Mesendoderm (in vitro differentiated cells): Measurements from ENCODE around the gene RAB20.

Experiments
- DNase-seq: peaks from one replicate; pipeline ENCODE4 v3.0.0; 2013
- H2AK5ac ChIP-seq: 2 replicates; pipeline ENCODE4 v1.6.1; 2013; ENCODE audit warnings: low read length, inconsistent platforms
- H2BK120ac ChIP-seq: 2 replicates; pipeline ENCODE4 v1.6.1; 2013; ENCODE audit warnings: low read depth, mild to moderate bottlenecking, low read length, moderate library complexity, mixed read lengths
- H2BK15ac ChIP-seq: replicated peaks from 2 replicates; pipeline ENCODE4 v1.6.1; 2013; ENCODE audit warnings: low read depth, mild to moderate bottlenecking, moderate library complexity
- H2BK5ac ChIP-seq: 2 replicates; pipeline ENCODE4 v1.6.1; 2013; ENCODE audit warnings: low read length, inconsistent platforms
- H3K18ac ChIP-seq: 2 replicates; pipeline ENCODE4 v1.6.1; 2013; ENCODE audit warnings: mild to moderate bottlenecking, low read length, mixed read lengths
- H3K23ac ChIP-seq: one replicate; pipeline ENCODE4 v1.6.1; 2013; ENCODE audit warnings: low read length
- H3K27ac ChIP-seq: 2 replicates; pipeline ENCODE4 v1.5.1; 2013; ENCODE audit warnings: low read depth, mild to moderate bottlenecking, inconsistent platforms, low read length, moderate library complexity
- H3K27me3 ChIP-seq: 2 replicates; pipeline ENCODE4 v1.6.1; 2013; ENCODE audit warnings: low read length, control low read depth, mild to moderate bottlenecking, inconsistent platforms; ENCODE audit not compliant: insufficient read depth, poor library complexity
- H3K36me3 ChIP-seq: 2 replicates; pipeline ENCODE4 v1.6.1; 2013; ENCODE audit warnings: low read length, inconsistent platforms; ENCODE audit not compliant: control insufficient read depth, insufficient read depth
- H3K4ac ChIP-seq: one replicate; pipeline ENCODE4 v1.6.1; 2013; ENCODE audit warnings: low read depth, mild to moderate bottlenecking, low read length, moderate library complexity
- H3K4me1 ChIP-seq: 2 replicates; pipeline ENCODE4 v1.6.1; 2013; ENCODE audit warnings: low read depth, low read length, inconsistent platforms; ENCODE audit not compliant: control insufficient read depth
- H3K4me2 ChIP-seq: 2 replicates; pipeline ENCODE4 v1.6.1; 2013; ENCODE audit warnings: low read length
- H3K4me3 ChIP-seq: 2 replicates; pipeline ENCODE4 v1.5.1; 2013; ENCODE audit warnings: mild to moderate bottlenecking, low read length
- H3K56ac ChIP-seq: one replicate; pipeline ENCODE4 v1.6.1; 2013; ENCODE audit warnings: low read length
- H3K79me1 ChIP-seq: 2 replicates; pipeline ENCODE4 v1.6.1; 2013; ENCODE audit warnings: low read length, inconsistent platforms
- H3K79me2 ChIP-seq: 2 replicates; pipeline ENCODE4 v1.6.1; 2013; ENCODE audit warnings: mild to moderate bottlenecking, low read length; ENCODE audit not compliant: control insufficient read depth, insufficient read depth
- H3K9ac ChIP-seq: 2 replicates; pipeline ENCODE4 v1.6.1; 2013; ENCODE audit warnings: low read length, inconsistent platforms
- H4K5ac ChIP-seq: one replicate; pipeline ENCODE4 v1.6.1; 2013; ENCODE audit warnings: low read length
- H4K8ac ChIP-seq: one replicate; pipeline ENCODE4 v1.6.1; 2013; ENCODE audit warnings: low read depth, mild to moderate bottlenecking, control low read depth, low read length, moderate library complexity
- WGBS: extraction: QIAGEN DNeasy Blood & Tissue Kit; methylation state at CpG from one replicate; pipeline ENCODE4 v1.1.7; 2013; ENCODE audit warnings: low lambda C conversion rate, missing lambda C conversion rate; ENCODE audit not compliant: insufficient coverage; ENCODE audit errors: extremely low coverage; 5-methylcytosine and 5-hydroxymethylcytosine counted together

RAB20 gene

DNA sequence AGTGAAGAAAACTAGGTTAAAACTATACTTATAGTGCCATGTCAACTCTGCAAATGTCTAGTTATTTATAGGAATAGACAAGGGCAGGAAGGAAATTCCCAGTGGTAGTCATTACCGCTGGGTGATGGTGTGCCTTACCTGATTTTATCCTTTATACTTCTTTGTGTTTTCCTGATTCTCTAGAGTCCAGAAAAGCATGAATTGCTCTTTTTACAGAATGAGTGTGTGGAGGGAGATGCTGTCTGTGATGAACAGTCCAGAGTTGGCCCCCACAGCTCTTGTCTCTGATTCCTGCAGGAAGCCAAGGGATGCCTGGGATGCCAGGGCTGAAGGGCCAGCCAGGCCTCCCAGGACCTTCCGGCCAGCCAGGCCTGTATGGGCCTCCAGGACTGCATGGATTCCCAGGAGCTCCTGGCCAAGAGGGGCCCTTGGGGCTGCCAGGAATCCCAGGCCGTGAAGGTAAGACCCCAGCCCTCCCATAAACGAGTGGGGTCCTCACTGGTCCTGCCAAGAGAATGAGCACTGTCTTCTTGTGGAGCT is 83.7 kb downstream of the RAB20 start:
- H3K79me1 ChIP-seq = no peaks in the 10 kb centered on the region
- no peak overlapping the region for H3K23ac ChIP-seq
- no peak overlapping the region for H3K4me3 ChIP-seq
- no peak overlapping the region for H2BK120ac ChIP-seq
- no peak overlapping the region for H3K9ac ChIP-seq
- no peak overlapping the region for H2BK15ac ChIP-seq
- H3K27me3 ChIP-seq = no peaks in the 10 kb centered on the region
- no peak overlapping the region for H4K5ac ChIP-seq
- DNase-seq = no peak
- peaks cover 2% of the 10 kb centered on the region for H3K4me1 ChIP-seq
- no peak overlapping the region for H4K8ac ChIP-seq
- H3K56ac ChIP-seq = no peak overlapping the region
- no peaks in the 10 kb centered on the region for H3K79me2 ChIP-seq
- H2BK5ac ChIP-seq = no peak overlapping the region
- H2AK5ac ChIP-seq = no peak overlapping the region
- no peak overlapping the region for H3K18ac ChIP-seq
- no peak overlapping the region for H3K4ac ChIP-seq
- WGBS = no CpG with 5 or more reads among the region's 4 CpGs
- H3K36me3 ChIP-seq = peaks cover 9% of the 10 kb centered on the region
- H3K4me2 ChIP-seq = no peak overlapping the region
- no peak overlapping the region for H3K27ac ChIP-seq

GRCh38 chr13:110476220-110476617 is 85.3 kb downstream of the RAB20 start:
- DNase-seq = no peak
- H4K5ac ChIP-seq = no peak overlapping the region
- H3K27ac ChIP-seq = no peak overlapping the region
- no peak overlapping the region for H4K8ac ChIP-seq
- H3K27me3 ChIP-seq = no peaks in the 10 kb centered on the region
- no peak overlapping the region for H3K4me2 ChIP-seq
- H2BK15ac ChIP-seq = no peak overlapping the region
- no peak overlapping the region for H3K4me3 ChIP-seq
- H3K56ac ChIP-seq = peak overlapping the region; percentile 22
- no peaks in the 10 kb centered on the region for H3K79me2 ChIP-seq
- no peak overlapping the region for H3K23ac ChIP-seq
- H3K79me1 ChIP-seq = no peaks in the 10 kb centered on the region
- H3K9ac ChIP-seq = no peak overlapping the region
- H3K36me3 ChIP-seq = peaks cover 8% of the 10 kb centered on the region
- no peak overlapping the region for H3K4ac ChIP-seq
- no peak overlapping the region for H2BK120ac ChIP-seq
- H3K18ac ChIP-seq = no peak overlapping the region
- H3K4me1 ChIP-seq = peaks cover 2% of the 10 kb centered on the region
- H2BK5ac ChIP-seq = no peak overlapping the region
- WGBS = no CpG with 5 or more reads among the region's 12 CpGs
- no peak overlapping the region for H2AK5ac ChIP-seq

DNA sequence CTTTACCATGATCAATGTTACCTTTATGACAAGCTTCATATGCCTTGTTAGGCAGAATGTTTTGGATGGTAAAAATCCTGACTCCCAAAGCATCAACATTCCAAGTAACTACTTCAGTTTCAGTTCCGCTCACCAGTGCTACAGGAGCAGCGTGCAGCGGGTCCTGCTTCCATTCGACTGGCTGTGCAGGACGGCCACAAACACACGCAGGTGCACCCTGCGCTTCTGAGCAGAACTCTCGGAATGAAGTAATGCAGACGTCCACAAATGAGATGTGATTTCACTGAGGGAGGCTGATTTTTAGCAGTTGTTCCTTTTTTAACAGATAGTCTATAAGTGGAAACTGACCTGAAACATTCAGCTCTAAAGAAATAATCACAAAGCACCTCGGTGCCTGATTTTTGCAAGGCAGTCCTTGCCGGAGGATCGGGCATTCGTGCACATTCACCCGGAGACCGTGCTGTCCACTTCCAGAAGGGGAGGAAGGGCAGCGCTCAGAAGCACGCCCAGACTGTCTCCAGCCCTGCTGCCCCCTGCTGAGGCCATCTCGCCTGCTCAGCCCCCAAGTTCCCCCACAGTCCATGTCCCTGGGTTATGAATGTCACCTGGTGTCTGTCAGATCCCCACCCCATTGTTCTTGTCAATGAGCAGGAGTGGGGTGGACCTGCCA is 85.8 kb downstream of the RAB20 start:
- no peaks in the 10 kb centered on the region for H3K79me2 ChIP-seq
- H3K36me3 ChIP-seq = peaks cover 8% of the 10 kb centered on the region
- no peak overlapping the region for H4K8ac ChIP-seq
- no peaks in the 10 kb centered on the region for H3K79me1 ChIP-seq
- DNase-seq = no peak
- H3K27ac ChIP-seq = no peak overlapping the region
- no peak overlapping the region for H3K4me3 ChIP-seq
- no CpG with 5 or more reads among the region's 18 CpGs for WGBS
- no peak overlapping the region for H3K4me2 ChIP-seq
- no peak overlapping the region for H3K9ac ChIP-seq
- peaks cover 2% of the 10 kb centered on the region for H3K4me1 ChIP-seq
- H2BK15ac ChIP-seq = no peak overlapping the region
- H2BK120ac ChIP-seq = no peak overlapping the region
- H3K23ac ChIP-seq = no peak overlapping the region
- H3K56ac ChIP-seq = peak overlapping the region; percentile 31
- H3K18ac ChIP-seq = no peak overlapping the region
- no peak overlapping the region for H2AK5ac ChIP-seq
- H3K27me3 ChIP-seq = no peaks in the 10 kb centered on the region
- no peak overlapping the region for H2BK5ac ChIP-seq
- H4K5ac ChIP-seq = no peak overlapping the region
- no peak overlapping the region for H3K4ac ChIP-seq

DNA sequence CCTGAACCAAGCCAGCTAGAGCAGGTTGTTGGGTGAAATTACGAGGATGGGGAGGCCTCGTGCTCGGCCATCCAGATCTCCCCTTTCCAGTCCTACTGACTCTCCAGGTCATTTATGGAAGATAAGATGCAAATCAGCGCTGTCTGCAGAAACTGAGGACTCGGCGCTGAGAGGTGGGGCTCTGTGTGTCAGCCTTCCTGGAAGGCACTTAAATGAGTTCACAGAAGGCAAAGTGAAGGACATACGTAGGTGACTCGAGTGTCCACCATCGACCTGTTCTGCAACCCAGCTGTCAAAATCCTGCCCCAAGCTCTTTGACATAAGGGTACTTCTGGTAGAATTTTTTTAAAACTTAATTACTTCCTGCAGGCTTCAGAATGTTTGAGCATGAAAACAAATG is 86.4 kb downstream of the RAB20 start:
- H3K27ac ChIP-seq = no peak overlapping the region
- no peak overlapping the region for H4K8ac ChIP-seq
- no peak overlapping the region for H3K9ac ChIP-seq
- H3K79me1 ChIP-seq = no peaks in the 10 kb centered on the region
- DNase-seq = no peak
- H3K4ac ChIP-seq = no peak overlapping the region
- H3K36me3 ChIP-seq = peaks cover 6% of the 10 kb centered on the region
- no peak overlapping the region for H3K4me3 ChIP-seq
- H3K18ac ChIP-seq = no peak overlapping the region
- no CpG with 5 or more reads among the region's 9 CpGs for WGBS
- H3K4me2 ChIP-seq = no peak overlapping the region
- no peak overlapping the region for H2BK15ac ChIP-seq
- no peak overlapping the region for H2BK120ac ChIP-seq
- H3K79me2 ChIP-seq = no peaks in the 10 kb centered on the region
- no peak overlapping the region for H3K56ac ChIP-seq
- no peak overlapping the region for H2AK5ac ChIP-seq
- H3K23ac ChIP-seq = no peak overlapping the region
- H4K5ac ChIP-seq = no peak overlapping the region
- H3K27me3 ChIP-seq = no peaks in the 10 kb centered on the region
- H2BK5ac ChIP-seq = no peak overlapping the region
- peaks cover 2% of the 10 kb centered on the region for H3K4me1 ChIP-seq

- Histone ChIP-seq H3K4me3 (no peak overlapping the region), H3K4me1 (peaks cover 2% of the 10 kb centered on the region), H4K5ac (no peak overlapping the region), H3K18ac (no peak overlapping the region), H3K79me2 (no peaks in the 10 kb centered on the region), H3K9ac (no peak overlapping the region), H3K56ac (no peak overlapping the region), H2AK5ac (no peak overlapping the region), H3K23ac (no peak overlapping the region), H2BK5ac (no peak overlapping the region), H3K27ac (no peak overlapping the region), H3K79me1 (no peaks in the 10 kb centered on the region), H4K8ac (no peak overlapping the region), H2BK120ac (no peak overlapping the region), H3K4ac (no peak overlapping the region), H3K36me3 (peaks cover 6% of the 10 kb centered on the region), H3K27me3 (no peaks in the 10 kb centered on the region), H3K4me2 (no peak overlapping the region), H2BK15ac (no peak overlapping the region)
- no peak for DNase-seq
- WGBS = no CpG with 5 or more reads among the region's 21 CpGs
These were observed 86.8 kb downstream of the RAB20 start for GRCh38 chr13:110474713-110475112.
